GM18861 (cell line): ENCODE results near the gene RARA.
"Not testable (repeated sequence)": the region's sequence is repeated elsewhere in the genome, so short reads cannot be mapped to it uniquely, and the experiment has no call there.

Experiments
- ATAC-seq: cut with Tn5 transposase; IDR thresholded peaks from one replicate; pipeline ENCODE4 v1.9.1; 2021; ENCODE audit not compliant: unreplicated experiment

RARA gene

GRCh38 chr17:40356990-40357881, 48.3 kb downstream of the RARA start:
- ATAC-seq = no peak

- peak; percentile 40 for ATAC-seq
Measured at GRCh38 chr17:40358323-40359038, 49.5 kb downstream of the RARA start.

DNA sequence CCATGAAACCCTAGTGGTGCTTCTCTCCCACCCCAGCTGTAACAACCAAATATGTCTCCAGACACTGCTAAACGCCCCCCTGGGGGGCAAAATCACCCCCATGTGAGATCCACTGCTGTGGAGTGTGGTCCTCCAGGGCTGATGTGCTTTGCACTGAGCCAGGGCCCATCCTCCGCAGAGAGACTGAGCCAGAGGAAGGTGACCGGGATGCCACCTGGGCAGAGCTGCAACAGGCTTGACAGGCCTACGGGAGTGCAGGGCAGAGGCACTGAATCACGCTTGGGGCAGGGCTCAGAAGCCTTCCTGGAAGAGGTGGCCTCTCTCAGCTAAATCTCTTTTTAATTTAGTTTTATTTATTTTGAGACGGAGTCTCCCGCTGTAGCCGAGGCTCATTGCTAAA, 51.1 kb downstream of the RARA start:
- ATAC-seq = no peak

DNA sequence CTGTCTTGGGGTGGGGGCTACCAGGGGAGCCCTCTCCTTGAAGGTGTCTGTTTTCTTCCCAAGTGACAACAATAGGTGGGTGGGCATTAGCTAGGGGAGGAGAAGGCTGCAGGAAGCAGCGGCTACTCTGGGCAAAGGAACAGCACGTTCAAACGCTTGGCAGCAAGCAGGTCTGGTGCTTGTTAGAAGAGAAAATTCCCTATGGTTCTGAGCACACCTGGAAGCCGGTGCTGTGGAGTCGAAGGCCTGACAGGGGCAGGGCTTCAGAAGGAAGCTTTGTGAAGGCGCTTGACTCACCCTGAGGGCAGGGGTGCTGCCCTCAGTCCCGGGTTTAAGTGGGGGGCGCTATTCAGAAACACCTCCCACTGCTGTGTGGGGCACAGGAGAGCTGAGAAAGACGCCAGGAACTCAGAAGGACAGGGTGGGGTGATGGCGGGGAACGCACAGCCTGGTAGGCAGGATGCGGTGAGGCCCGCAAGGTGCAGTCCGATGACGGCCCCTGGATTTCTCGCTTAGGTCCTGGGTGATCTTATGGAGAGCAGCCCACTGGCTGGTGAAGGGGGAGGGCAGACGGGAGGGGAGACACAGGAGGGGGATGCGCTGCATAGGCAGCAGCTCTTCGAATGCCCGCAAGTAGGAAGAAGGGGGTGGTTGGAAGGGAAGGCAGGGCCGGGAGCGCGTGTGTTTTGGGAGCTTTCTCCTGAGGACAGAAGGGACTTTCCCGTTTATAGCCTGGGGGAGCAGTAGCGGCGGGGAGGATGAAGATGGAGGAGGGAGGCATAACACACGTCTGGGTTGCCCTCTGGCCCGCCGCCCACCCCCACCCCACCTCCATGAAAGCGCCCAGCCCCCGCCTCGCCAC, 52.3 kb downstream of the RARA start:
- ATAC-seq = no peak

DNA sequence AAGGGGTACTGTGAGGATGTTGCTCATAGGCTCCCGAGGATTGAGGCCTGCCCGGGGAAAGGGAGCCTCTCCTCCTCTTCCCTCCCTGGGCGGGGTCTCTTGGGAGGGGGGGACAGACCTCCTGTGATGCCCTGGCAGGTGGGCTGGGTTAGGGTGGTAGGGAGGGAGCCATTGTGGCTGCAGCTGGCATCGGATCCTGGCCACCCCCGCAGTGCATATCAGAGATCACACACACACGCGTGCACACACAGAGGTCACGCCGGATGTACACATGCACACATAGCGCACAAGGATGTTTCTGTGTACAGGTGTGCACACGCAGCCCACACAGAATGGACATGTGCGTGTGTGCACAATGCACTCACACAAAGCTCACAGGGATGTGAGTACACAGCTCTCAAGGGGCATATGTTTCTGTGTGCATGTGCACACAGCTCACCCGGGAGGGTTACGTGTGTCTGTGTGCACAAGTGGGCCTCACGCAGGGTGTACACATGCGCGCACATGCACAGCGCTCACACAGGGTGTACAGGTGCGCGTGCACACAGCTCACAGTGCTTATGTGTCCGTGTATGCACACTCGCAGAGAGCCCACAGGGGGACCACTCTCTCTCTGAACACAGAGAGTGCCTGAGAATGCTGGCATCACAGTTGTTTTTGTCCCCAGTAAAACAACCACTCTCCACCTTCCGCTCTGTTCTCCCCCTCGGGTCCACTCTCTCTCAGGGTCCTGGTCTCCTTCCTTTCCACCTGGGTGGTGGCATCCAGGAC, 53.1 kb downstream of the RARA start:
- no peak for ATAC-seq

DNA sequence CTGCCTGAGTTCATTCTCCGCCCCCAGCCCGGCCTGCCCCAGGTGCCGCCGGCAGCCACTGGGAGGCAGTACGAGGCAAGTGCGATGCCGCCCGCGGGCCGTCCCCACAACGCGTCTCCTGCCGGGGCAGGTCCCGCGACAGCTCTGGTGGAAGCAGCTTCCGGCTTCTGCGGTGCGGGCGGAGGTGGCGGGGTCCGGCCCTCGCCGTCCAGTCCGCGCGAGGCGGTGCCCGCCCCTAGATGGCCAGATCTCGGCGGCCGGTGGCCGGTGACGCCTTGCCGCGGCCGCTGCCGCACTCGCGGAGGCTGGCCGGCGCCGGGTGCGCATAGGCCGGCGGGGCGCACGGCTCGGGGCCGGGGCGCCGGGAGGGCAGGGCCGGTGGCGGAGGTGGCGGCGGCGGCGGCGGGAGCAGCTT, 53.7 kb downstream of the RARA start:
- ATAC-seq = peak; percentile 56

GRCh38 chr17:40363111-40363827, 54.3 kb downstream of the RARA start:
- ATAC-seq = no peak

GRCh38 chr17:40364121-40364861, 55.3 kb downstream of the RARA start, which contains the start of gene GJD3:
TSS of gene GJD3 (minus strand) at chr17:40364737. CDS start at chr17:40363815, 922 bp downstream.
- no peak for ATAC-seq

DNA sequence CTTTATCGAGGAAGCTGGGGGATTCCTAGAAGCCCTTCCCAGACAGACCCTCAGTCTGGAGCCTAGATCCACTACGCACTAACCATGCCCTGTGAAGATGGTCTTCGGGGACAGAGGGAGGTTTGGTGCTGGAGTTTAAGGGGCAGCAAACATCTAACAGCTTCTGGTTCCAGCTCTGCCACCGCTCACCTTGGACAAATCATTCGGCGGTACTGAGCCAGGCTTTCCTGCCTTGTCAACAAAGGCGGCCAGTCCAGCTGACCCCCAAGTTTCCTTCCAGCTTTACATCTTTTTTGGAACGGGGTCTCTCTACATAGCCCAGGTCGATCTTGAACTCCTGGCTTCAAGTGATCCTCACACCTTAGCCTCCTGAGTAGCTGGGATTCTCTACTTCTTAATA, 55.9 kb downstream of the RARA start:
- no peak for ATAC-seq

DNA sequence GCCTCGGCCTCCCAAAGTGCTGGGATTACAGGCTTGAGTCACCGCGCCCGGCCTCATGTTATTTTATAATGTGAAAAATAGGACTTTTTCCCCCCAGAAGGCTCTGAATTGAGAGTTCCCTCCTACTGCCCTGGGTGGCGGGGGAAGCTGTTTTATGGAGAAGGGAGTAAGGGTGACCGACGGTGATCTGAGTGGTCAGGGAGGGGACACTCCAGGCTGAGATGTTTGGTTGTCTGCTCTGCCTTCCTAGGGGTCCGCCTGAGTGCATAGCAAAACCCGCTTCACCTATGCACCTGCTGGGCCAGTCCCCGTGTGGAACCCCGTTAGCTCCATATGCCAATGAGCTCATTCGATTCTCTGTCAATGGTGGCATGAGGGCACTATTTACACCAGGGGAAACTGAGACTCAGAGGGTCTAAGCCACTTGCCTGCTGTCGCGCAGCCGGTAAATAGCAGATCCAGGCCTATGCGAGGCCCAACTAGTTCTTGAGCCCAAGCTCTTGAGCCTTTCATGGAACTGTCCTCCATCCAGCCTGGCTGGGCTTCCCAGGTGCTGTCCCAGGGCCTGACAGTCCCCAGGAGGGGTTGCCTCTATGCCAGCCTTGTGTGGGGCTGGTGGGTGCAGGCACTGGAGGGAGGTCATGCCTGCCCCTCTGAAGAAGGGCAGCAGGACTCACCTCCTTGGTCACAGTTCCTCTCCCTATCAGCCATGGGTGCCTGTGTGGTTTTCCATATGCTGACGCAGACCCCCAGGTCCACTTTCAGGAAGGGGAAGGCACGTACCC, 57.3 kb downstream of the RARA start:
- ATAC-seq = no peak

DNA sequence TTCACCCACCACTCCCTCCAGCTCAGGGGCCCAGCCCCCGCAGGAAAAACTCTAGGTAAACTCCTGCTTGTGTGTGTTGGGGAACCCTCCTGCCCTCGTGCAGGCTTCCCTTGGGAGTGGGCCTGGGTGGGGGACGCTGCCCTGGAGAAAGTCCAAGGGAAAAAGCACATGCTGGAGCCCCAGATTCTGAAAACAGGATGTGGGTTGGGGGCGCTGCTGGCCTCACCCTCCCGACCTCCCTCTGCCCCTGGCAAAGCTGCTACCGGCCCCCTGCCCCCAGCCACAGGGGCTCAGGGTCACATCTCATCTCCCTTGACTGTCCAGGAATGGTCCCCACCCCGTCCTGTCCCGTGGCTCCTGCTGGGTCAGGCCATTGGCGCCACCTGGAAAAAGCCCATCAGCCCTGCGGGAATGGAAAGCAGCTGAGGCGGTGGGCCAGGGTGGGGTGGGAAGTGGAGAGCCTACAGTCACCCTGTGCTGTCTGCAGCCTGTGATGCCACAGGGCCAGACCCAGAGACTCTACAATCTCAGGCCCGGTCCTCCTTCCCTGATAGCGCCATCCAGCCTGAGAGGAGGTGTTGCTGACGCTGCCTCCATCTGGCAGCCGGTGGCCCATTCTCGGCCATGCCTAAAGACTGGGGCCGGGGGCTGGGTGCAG, 58.0 kb downstream of the RARA start:
- no peak for ATAC-seq

GRCh38 chr17:40367728-40368127, 58.7 kb downstream of the RARA start:
- not testable (repeated sequence) for ATAC-seq

DNA sequence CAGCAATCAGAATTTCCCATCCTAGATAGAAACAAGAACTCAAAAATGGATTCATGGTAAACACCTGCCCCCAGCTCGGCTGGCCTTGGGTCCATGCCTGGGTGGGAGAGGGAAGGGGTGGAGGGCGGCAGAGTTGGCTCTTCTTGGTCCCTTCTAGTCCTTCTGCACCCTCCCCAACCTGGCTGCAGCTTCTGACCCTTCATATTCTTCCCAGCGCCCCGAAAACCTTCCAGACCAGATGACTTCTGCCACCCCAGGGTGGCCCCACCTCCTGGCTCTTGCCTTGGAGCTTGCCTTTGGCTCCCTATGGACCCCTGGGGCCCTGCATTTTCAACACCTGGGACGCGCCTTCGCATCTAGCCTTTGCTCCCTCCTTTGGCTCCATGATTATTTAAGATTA, 60.9 kb downstream of the RARA start:
- no peak for ATAC-seq

GRCh38 chr17:40371261-40371929, 62.4 kb downstream of the RARA start:
- no peak for ATAC-seq

DNA sequence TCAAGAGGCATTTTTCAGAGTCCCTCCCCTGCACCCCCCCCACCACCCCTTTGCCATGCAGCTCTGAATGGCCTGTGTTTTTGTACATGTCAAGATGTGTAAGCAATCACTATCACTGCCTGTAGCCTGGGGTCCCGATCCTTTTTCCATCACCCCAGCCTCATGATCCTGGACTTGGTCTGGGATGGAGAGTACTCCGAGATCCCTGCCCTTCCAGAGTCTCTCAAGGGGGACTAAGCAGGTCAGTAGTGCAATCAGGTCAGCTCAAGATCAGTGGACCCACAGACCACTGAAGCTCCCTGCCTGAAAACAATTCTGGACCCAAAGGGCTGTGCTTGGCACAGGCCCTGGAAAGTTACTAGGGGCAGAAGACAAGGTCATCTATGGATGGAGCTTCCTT, 63.1 kb downstream of the RARA start:
- no peak for ATAC-seq

GRCh38 chr17:40372644-40373043, 63.7 kb downstream of the RARA start:
- ATAC-seq = not testable (repeated sequence)

- no peak for ATAC-seq
Measured at GRCh38 chr17:40373324-40373723, 64.3 kb downstream of the RARA start.
